Measurements from ENCODE around the gene CPZ.

DNA sequence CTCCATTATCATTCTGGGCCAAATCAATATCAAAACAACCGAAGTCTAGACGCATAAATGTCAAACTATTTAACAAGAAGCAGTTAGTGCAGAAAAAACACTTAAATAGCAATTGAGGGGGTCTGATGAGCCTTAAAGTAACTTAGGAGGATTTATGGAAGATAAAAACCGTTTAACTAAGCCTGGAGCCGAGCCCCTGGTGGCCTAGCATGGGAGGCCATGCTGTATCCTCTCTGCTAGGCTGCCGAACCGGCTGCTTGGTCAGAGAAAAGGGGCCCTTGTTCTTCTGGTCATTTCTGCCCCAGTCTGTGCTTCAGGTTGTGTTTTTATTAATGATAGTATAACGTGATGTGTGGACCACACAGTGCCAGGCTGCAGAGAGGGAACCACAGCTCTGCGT lies 72.4 kb downstream of the CPZ start:
- no peak for TF ChIP-seq EZH2 (IDR thresholded peaks at IDR 0.05; ENCODE audit: low read length)
- TF ChIP-seq, protein P1, sequence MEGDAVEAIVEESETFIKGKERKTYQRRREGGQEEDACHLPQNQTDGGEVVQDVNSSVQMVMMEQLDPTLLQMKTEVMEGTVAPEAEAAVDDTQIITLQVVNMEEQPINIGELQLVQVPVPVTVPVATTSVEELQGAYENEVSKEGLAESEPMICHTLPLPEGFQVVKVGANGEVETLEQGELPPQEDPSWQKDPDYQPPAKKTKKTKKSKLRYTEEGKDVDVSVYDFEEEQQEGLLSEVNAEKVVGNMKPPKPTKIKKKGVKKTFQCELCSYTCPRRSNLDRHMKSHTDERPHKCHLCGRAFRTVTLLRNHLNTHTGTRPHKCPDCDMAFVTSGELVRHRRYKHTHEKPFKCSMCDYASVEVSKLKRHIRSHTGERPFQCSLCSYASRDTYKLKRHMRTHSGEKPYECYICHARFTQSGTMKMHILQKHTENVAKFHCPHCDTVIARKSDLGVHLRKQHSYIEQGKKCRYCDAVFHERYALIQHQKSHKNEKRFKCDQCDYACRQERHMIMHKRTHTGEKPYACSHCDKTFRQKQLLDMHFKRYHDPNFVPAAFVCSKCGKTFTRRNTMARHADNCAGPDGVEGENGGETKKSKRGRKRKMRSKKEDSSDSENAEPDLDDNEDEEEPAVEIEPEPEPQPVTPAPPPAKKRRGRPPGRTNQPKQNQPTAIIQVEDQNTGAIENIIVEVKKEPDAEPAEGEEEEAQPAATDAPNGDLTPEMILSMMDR (optimal IDR thresholded peaks at IDR 0.05 in 1 of 3, IDR thresholded peaks at IDR 0.05 in 1 of 3, conservative IDR thresholded peaks at IDR 0.05 in 1 of 3; ENCODE audit: extremely low read depth in 1 of 3, insufficient read depth in 2 of 3, low read length in 3 of 3), result no peak
